ENCODE results near the gene SPG21.

Gene SPG21

DNA sequence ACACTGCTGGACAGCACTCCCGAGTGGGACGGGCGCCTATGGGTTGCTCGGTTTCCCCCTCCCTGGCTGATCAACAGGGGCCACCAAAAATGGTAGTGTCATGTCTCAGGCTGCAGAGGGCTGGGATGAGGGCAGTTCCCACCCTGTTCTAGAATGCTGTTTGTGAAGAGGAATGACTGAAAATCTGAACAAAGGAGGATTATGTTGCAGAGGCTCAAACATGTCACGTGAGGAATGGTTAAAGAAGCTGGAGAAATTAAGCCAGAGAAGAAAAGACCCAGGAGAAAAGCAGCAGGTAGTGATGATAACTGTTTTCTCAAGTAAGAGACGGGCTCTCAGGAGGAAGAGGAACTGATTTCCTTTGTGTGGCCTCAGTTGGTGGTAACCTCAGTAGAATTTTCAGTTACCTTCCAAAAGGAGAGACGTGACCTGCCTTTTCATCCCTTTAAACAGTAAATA is 10.4 kb downstream of the SPG21 start:
- intact Hi-C loops (cut with micrococcal nuclease) = no loop called here
- H3K9me3 Mint-ChIP-seq = no peaks in the 10 kb centered on the region
- H3K27me3 Mint-ChIP-seq = no peaks in the 10 kb centered on the region
- peaks cover 40% of the 10 kb centered on the region for H3K4me1 Mint-ChIP-seq (ENCODE audit: low read depth)
- H3K27ac Mint-ChIP-seq = peak overlapping the region; percentile 68
- H3K36me3 Mint-ChIP-seq (ENCODE audit: low read depth) = peaks cover 93% of the 10 kb centered on the region
- no peak overlapping the region for H3K4me3 Mint-ChIP-seq

DNA sequence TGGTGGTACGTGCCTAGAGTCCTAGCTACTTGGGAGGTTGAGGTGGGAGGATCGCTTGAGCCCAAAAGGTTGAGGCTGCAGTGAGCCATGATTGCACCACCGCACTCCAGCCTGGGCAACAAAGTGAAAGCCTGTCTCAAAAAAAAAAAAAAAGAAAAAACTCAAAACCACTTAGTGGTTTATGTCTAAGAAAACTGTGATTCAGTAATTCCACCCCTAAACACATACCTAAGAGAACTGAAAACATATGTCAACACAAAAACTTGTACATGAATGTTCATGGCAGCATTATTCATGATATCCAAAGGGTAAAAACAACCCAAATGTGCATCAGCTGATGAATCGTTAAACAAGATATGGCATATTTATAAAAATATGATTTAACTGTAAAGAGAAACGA is 14.3 kb downstream of the SPG21 start:
- no peaks in the 10 kb centered on the region for H3K9me3 Mint-ChIP-seq
- intact Hi-C loops (cut with micrococcal nuclease) = no loop called here
- no peaks in the 10 kb centered on the region for H3K27me3 Mint-ChIP-seq
- H3K4me1 Mint-ChIP-seq (ENCODE audit: low read depth) = peaks cover 27% of the 10 kb centered on the region
- peaks cover 92% of the 10 kb centered on the region for H3K36me3 Mint-ChIP-seq (ENCODE audit: low read depth)
- H3K27ac Mint-ChIP-seq = no peak overlapping the region
- no peak overlapping the region for H3K4me3 Mint-ChIP-seq

DNA sequence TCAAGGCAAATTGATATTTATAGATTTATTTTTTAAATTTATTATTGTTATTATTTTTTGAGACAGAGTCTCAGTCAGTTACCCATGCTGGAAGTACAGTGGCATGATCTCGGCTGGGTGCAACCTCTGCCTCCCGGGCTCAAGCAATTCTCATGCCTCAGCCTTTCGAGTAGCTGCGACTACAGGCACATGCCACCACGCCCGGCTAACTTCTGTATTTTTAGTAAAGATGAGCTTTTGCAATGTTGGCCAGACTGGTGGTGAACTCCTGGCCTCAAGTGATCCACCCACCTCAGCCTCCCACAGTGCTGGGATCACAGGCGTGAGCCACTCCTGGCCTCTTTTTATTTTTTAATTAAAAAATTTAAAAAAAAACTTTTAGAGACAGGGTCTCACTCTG is 19.0 kb downstream of the SPG21 start:
- Mint-ChIP-seq H3K27ac (no peak overlapping the region), H3K9me3 (no peaks in the 10 kb centered on the region), H3K4me3 (no peak overlapping the region), H3K36me3 (ENCODE audit: low read depth) (peaks cover 91% of the 10 kb centered on the region), H3K27me3 (no peaks in the 10 kb centered on the region), H3K4me1 (ENCODE audit: low read depth) (peaks cover 7% of the 10 kb centered on the region)
- intact Hi-C loops (cut with micrococcal nuclease) = no loop called here

DNA sequence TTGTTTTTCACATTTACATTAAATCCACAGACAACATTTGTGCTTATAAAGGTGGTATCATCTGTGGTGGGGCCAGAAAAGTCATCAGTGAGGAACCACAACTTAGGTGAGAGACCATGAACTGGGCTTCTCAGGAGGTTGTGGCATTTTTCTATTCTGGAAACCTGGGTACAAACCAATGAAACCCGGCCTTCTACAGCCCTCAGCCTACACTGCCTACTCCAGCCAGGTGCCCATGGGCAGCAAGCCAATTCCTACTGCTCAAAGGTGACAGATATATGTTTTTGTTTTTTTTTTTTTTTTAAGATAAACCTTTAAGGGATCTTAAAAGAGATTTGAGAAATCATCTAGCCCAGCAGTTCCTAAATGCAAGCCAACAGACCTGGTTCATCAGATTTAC is 20.3 kb downstream of the SPG21 start:
- Mint-ChIP-seq H3K4me3 (no peak overlapping the region), H3K4me1 (ENCODE audit: low read depth) (peaks cover 7% of the 10 kb centered on the region), H3K27ac (no peak overlapping the region), H3K36me3 (ENCODE audit: low read depth) (peaks cover 91% of the 10 kb centered on the region), H3K9me3 (no peaks in the 10 kb centered on the region), H3K27me3 (no peaks in the 10 kb centered on the region)
- intact Hi-C loops (cut with micrococcal nuclease) = no loop called here

DNA sequence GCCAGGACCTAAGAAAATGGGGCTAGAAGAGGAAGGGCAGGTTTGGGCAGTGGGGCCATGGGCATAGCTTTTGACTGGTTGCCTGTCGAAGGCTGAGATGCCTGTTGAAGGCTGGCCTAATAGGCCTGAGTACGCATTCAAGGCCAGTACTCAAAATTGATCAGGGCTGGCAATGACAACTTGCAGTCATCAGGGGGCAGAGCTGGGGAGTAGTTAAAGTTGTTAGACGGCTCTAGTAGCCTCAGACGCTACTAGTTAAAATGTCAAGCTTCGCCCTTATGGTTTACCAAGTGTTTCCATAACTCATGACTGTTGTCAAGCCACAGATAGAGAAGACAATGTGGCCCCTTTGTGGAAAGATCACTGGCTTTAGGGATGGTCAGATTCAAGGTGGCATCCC is 28.7 kb downstream of the SPG21 start:
- H3K36me3 Mint-ChIP-seq (ENCODE audit: low read depth) = peaks cover 100% of the 10 kb centered on the region
- no peaks in the 10 kb centered on the region for H3K4me1 Mint-ChIP-seq (ENCODE audit: low read depth)
- intact Hi-C loops (cut with micrococcal nuclease) = no loop called here
- H3K9me3 Mint-ChIP-seq = no peaks in the 10 kb centered on the region
- no peak overlapping the region for H3K4me3 Mint-ChIP-seq
- peak overlapping the region; percentile 31 for H3K27ac Mint-ChIP-seq
- H3K27me3 Mint-ChIP-seq = no peaks in the 10 kb centered on the region

DNA sequence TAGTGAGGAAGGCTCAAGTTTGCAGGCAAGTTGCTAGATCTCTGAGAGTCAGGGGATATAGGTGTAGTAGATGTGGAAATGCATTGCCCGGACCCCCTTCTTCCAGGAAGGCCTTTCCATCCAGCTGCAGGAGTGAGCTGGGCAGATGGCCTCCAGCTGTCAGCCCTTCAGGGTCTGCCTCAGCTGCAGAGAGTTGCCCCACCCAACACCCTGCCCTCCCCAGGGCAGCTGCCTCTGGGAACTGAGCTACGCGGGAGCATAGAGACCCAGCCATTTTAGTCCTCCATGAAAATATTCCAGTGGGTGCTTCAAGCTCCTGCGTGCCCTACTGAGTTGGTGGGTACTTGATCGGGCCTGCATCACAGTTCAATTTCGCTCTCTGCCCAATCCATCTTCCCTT is 29.6 kb downstream of the SPG21 start:
- Mint-ChIP-seq H3K36me3 (ENCODE audit: low read depth) (peaks cover 100% of the 10 kb centered on the region), H3K4me1 (ENCODE audit: low read depth) (no peaks in the 10 kb centered on the region), H3K27ac (peak overlapping the region; percentile 31), H3K9me3 (peaks cover 2% of the 10 kb centered on the region), H3K27me3 (no peaks in the 10 kb centered on the region), H3K4me3 (no peak overlapping the region)
- intact Hi-C loops (cut with micrococcal nuclease) = no loop called here

DNA sequence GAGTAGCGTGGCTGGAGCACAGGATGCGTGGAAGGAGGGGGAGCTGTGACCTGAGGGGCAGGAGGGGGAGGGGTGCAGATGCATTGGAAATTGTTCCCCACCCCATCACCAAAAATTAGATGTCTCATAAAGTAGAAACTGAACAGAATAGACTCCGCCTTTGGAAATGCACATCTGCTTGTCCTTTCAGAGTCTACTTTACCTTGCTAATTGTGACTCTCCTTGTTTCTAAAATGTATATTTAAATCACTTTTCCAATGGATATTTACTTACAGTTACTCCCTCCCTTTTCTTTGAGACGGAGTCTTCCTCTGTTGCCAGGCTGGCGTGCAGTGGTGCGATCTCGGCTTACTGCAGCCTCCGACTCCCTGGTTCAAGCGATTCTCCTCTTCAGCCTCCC is 30.6 kb downstream of the SPG21 start:
- H3K36me3 Mint-ChIP-seq (ENCODE audit: low read depth) = peaks cover 100% of the 10 kb centered on the region
- H3K27me3 Mint-ChIP-seq = no peaks in the 10 kb centered on the region
- no peak overlapping the region for H3K4me3 Mint-ChIP-seq
- peaks cover 10% of the 10 kb centered on the region for H3K4me1 Mint-ChIP-seq (ENCODE audit: low read depth)
- H3K9me3 Mint-ChIP-seq = peaks cover 12% of the 10 kb centered on the region
- no peak overlapping the region for H3K27ac Mint-ChIP-seq
- intact Hi-C loops (cut with micrococcal nuclease) = no loop called here

DNA sequence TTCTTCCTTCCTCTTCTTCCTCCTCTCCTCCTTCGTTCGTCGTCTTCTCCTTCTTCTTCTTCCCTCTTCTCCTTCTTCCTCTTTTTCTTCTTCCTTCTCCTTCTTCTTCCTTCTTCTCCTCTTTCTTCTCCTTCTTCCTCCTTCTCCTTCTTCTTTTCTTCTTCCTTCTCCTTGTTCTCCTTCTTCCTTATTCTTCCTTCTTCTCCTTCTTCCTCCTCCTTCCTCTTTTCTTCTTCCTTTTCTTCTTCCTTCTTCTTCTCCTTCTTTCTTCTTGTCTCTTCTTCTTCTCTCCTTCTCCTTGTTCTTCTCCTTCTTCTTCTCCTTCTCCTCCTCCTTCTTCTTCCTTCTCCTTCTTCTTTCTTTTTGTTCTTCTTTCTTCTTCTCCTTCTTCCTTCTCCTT is 35.3 kb downstream of the SPG21 start:
- Mint-ChIP-seq H3K9me3 (peaks cover 46% of the 10 kb centered on the region), H3K4me3 (no peak overlapping the region), H3K4me1 (ENCODE audit: low read depth) (peaks cover 34% of the 10 kb centered on the region), H3K27ac (peak overlapping the region; percentile 70), H3K27me3 (no peaks in the 10 kb centered on the region), H3K36me3 (ENCODE audit: low read depth) (peaks cover 93% of the 10 kb centered on the region)
- intact Hi-C loops (cut with micrococcal nuclease) = no loop called here

DNA sequence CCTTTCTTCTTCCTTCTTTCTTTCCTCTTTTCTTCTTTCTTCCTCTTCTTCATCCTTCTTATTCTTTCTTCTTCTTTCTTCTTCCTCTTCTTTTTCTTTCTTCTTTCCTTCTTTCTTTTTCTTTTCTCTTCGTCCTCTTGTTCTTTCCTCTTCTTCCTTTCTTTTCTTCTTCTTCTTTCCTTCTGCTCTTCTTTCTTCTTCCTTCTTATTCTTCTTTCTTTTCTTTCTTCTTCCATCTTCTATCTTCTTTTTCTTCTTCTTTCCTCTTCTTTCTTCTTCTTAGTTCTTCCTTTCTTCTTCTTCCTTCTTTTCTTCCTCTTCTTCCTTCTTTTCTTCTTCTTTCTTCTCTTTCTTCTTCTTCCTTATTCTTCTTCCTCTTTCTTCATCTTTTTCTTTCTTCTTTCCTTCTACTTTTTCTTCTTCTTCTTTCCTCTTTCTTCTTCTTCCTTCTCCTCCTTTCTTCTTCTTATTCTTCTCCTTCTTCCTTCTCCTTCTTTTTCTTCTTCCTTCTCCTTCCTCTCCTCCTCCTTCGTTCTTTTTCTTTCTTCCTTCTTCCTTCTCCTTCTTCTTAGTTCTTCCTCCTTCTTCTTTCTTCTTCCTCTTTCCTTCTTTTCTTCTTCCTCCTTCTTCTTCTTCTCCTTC is 37.8 kb downstream of the SPG21 start:
- Mint-ChIP-seq H3K27ac (peak overlapping the region; percentile 70), H3K4me3 (no peak overlapping the region), H3K9me3 (peaks cover 46% of the 10 kb centered on the region), H3K36me3 (ENCODE audit: low read depth) (peaks cover 73% of the 10 kb centered on the region), H3K27me3 (no peaks in the 10 kb centered on the region), H3K4me1 (ENCODE audit: low read depth) (peaks cover 34% of the 10 kb centered on the region)
- intact Hi-C loops (cut with micrococcal nuclease) = no loop called here

DNA sequence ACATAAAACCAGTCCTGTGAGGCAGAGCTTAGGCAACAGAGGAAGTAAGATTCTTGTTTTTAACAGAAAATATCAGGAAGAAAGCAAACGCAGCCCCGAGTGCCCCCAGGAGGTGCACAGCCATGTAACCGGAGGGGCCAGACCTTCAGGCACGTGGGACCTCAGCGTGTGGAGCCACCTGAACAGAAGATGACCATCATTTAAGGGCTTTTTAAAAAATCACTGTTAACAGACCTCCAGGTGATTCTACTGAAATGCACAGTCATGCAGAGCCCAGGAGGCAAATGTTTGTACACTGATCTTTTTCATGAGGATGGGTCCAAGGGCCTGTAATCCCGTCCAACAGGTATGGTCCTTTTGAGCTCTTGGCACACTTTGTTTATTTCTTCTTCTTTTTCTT is 38.8 kb downstream of the SPG21 start:
- Mint-ChIP-seq H3K4me3 (no peak overlapping the region), H3K27me3 (no peaks in the 10 kb centered on the region), H3K4me1 (ENCODE audit: low read depth) (peaks cover 34% of the 10 kb centered on the region), H3K27ac (peak overlapping the region; percentile 70), H3K9me3 (peaks cover 46% of the 10 kb centered on the region), H3K36me3 (ENCODE audit: low read depth) (peaks cover 63% of the 10 kb centered on the region)
- intact Hi-C loops (cut with micrococcal nuclease) = no loop called here

DNA sequence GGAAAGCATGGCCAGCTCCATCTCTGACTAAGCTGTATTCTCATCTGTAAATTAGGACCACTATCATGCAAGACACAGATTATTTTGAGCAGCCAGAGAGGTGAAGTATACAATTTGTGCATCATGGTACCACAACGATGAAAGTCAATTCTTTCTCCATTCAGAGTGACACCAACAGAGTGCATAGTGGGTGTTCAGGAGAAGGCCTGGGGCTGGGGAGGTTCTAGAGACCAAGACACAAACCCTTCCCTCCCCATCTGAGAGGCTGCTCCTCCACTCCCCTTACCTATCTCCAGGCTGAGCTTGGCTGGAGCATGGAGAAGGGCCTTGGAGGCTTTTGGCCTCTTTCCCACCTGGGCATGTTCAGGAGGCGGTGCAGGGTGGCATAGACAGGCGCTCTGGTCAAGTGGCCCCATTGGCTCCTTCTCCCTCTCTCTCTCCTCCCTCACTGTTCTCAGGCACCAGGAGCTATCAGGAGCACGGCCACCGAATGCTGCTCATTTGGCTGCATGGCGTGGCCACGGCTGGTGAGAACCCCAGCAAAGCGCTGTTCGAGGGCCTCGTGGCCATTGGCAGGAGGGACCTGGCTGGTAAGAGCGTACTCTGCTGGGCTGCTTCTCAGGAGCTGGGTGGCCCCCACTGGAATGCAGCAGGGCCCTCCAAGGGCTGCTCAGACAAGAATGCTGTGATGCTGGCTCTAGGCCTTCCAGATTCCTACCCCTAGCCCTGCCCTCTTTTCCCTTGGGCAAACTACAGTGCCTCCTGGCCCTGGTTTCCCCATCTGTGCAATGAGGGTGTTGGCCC is 40.1 kb downstream of the SPG21 start:
- Mint-ChIP-seq H3K4me3 (no peak overlapping the region), H3K9me3 (peaks cover 38% of the 10 kb centered on the region), H3K4me1 (ENCODE audit: low read depth) (peaks cover 29% of the 10 kb centered on the region), H3K27me3 (peaks cover 1% of the 10 kb centered on the region), H3K27ac (no peak overlapping the region), H3K36me3 (ENCODE audit: low read depth) (peaks cover 50% of the 10 kb centered on the region)
- intact Hi-C loops (cut with micrococcal nuclease) = no loop called here

DNA sequence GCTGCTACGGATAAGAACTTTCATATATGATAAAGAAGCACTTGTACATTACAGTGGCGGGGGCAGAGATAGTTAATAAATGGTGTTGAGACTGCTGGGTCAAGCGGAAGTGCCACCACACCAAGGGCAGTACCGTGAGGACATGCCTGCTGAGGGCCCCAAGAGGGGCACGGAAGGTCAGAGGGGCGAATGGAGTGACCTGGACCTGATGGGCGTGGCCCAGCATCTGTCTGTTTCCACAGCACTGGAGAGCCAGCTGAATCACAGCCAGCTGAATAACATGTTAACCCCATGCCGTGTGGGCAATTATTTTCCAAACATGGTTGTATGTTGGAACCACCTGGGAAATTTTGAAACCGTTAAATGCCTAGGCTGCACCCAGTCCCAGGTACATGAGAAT is 40.8 kb downstream of the SPG21 start:
- Mint-ChIP-seq H3K9me3 (peaks cover 32% of the 10 kb centered on the region), H3K4me1 (ENCODE audit: low read depth) (peaks cover 22% of the 10 kb centered on the region), H3K4me3 (no peak overlapping the region), H3K27ac (no peak overlapping the region), H3K36me3 (ENCODE audit: low read depth) (peaks cover 43% of the 10 kb centered on the region), H3K27me3 (peaks cover 1% of the 10 kb centered on the region)
- intact Hi-C loops (cut with micrococcal nuclease) = no loop called here

DNA sequence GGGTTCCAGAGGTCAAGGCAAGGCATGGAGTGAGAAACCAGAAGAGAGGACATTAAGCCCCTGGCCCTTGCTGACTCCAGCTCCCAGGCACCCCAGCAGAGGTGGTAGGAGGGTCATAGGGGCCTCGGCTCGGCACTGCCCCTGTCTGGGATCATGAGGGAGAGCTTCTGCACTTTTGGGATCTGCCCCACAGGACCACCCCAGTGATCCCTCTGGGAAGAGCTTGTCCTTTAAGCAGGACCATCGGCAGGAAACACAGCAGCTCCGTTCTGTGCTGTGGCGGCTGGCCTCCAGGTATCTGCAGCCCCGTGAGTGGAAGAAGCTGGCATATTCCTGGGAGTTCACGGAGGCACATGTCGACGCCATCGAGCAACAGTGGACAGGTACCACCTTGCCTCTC is 42.5 kb downstream of the SPG21 start:
- H3K36me3 Mint-ChIP-seq (ENCODE audit: low read depth) = peaks cover 26% of the 10 kb centered on the region
- no peak overlapping the region for H3K27ac Mint-ChIP-seq
- H3K9me3 Mint-ChIP-seq = peaks cover 15% of the 10 kb centered on the region
- H3K4me3 Mint-ChIP-seq = no peak overlapping the region
- H3K4me1 Mint-ChIP-seq (ENCODE audit: low read depth) = peaks cover 9% of the 10 kb centered on the region
- H3K27me3 Mint-ChIP-seq = peaks cover 1% of the 10 kb centered on the region
- intact Hi-C loops (cut with micrococcal nuclease) = no loop called here

DNA sequence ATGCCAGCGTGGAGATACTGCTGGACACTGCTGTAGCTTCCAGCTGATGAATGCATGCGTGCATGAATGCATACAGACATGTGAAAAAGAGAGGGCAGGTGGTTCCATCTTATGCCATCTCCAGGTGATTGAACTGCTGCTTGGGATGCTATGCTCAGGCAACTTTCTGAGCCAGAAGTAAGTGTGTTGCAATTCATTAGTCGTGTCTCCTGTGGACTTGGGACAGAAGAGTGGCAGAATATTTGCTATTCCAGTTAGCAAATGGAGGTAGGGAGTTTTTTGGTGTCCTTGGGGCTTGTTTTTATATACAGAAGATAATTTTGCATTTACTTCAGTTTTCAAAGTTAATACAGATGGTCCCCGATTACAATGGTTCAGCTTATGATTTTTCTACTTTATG is 44.8 kb downstream of the SPG21 start:
- Mint-ChIP-seq H3K27ac (no peak overlapping the region), H3K4me1 (ENCODE audit: low read depth) (no peaks in the 10 kb centered on the region), H3K27me3 (peaks cover 1% of the 10 kb centered on the region), H3K36me3 (ENCODE audit: low read depth) (peaks cover 9% of the 10 kb centered on the region), H3K4me3 (no peak overlapping the region), H3K9me3 (no peaks in the 10 kb centered on the region)
- intact Hi-C loops (cut with micrococcal nuclease) = no loop called here
